ENCODE measurements around the gene BORCS6. TPM values are rescaled to one million over a fixed set of nuclear protein-coding genes. Genes with fewer than 3 reads are reported as not detected.

Gene BORCS6
- total RNA-seq, 4 donors from 2014 or later, result 12.6 to 22.6 (median 17.9) TPM

DNA sequence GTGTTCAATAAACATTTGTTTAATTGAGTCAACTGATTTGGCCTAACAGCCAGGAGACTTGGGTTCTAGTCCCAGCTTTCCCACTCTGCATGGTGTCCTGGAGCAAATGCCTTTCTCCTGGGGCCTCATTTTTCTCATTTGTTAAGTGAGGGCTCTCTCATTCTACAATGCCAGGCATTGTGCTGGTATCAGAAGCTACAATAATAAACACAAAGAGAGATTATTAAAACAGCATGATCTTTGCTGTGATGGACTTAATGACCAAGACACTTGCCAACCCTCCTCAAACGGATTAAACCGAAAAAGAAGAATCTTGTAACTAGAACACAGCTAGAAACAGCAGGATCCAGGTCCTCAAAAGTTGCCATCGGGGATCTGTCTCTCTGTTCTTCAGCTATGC lies 22.5 kb downstream of the BORCS6 start:
- Histone ChIP-seq H3K4me1 (peaks cover 0 to 19% (median 9%) of the 10 kb centered on the region in 4 donors), H3K4me3 (no peak overlapping the region), H3K36me3 (no peaks in the 10 kb centered on the region), H3K27ac (no peak overlapping the region), H3K9me3 (no peaks in the 10 kb centered on the region), H3K27me3 (no peaks in the 10 kb centered on the region)
- no peak for TF ChIP-seq POLR2A (IDR thresholded peaks at IDR 0.05)
- TF ChIP-seq, protein P1, sequence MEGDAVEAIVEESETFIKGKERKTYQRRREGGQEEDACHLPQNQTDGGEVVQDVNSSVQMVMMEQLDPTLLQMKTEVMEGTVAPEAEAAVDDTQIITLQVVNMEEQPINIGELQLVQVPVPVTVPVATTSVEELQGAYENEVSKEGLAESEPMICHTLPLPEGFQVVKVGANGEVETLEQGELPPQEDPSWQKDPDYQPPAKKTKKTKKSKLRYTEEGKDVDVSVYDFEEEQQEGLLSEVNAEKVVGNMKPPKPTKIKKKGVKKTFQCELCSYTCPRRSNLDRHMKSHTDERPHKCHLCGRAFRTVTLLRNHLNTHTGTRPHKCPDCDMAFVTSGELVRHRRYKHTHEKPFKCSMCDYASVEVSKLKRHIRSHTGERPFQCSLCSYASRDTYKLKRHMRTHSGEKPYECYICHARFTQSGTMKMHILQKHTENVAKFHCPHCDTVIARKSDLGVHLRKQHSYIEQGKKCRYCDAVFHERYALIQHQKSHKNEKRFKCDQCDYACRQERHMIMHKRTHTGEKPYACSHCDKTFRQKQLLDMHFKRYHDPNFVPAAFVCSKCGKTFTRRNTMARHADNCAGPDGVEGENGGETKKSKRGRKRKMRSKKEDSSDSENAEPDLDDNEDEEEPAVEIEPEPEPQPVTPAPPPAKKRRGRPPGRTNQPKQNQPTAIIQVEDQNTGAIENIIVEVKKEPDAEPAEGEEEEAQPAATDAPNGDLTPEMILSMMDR (IDR thresholded peaks at IDR 0.05), result no peak
- DNase-seq, result no peak

DNA sequence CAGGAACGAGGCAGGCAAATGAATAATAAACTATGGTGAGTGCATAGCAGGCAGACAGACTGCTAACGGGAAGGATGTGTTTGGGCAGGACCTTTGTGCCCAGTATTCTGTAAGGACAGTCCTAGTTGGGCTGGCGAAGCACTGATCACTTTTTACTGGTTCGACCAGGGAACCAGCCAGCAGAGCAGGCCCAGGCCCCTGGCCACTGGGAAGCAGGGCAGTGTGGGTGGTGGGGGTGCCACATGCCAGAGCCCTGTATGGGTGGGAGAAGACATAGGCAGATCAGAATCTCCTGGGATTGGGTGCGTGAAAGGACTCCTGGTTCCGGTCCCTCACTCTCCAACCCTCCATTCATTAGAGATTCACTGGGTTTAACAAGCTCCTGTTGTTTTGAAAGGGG lies 23.2 kb downstream of the BORCS6 start:
- TF ChIP-seq, protein P1 (IDR thresholded peaks at IDR 0.05), result no peak
- no peak for TF ChIP-seq POLR2A (IDR thresholded peaks at IDR 0.05)
- Histone ChIP-seq H3K36me3 (no peaks in the 10 kb centered on the region), H3K4me3 (no peak overlapping the region), H3K27me3 (no peaks in the 10 kb centered on the region), H3K4me1 (peaks cover under 1 to 22% (median 11%) of the 10 kb centered on the region in 4 donors), H3K27ac (no peak overlapping the region), H3K9me3 (no peaks in the 10 kb centered on the region)
- DNase-seq, result peak in 1 of 3 donors; percentile 11

DNA sequence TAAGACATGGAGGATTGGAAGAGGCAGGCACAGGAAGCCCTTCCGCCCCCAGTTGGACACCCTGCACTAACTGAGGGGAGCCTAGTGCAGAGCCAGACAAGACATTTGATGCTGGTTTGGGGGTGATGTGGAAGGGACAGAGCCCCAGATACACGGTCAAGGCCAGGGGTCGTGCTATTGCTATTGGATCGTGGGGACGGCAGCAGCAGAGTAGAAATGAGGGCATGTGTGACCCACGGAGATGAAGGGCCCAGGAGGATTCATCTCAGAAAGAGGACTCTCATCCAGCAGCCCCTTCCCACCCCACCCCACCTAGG lies 25.2 kb downstream of the BORCS6 start:
- DNase-seq, result peak in 1 of 3 donors; percentile 31
- peak overlapping the region; percentile 99 to 100 (median 100) for H3K27ac ChIP-seq
- TF ChIP-seq POLR2A (IDR thresholded peaks at IDR 0.05), result no peak
- TF ChIP-seq, protein P1 (IDR thresholded peaks at IDR 0.05), result no peak
- H3K9me3 ChIP-seq, result no peaks in the 10 kb centered on the region
- H3K36me3 ChIP-seq, result peaks cover 0 to 14% (median 0%) of the 10 kb centered on the region in 3 donors
- no peak overlapping the region for H3K4me3 ChIP-seq
- peaks cover 9 to 39% (median 16%) of the 10 kb centered on the region in 4 donors for H3K4me1 ChIP-seq
- no peaks in the 10 kb centered on the region for H3K27me3 ChIP-seq

DNA sequence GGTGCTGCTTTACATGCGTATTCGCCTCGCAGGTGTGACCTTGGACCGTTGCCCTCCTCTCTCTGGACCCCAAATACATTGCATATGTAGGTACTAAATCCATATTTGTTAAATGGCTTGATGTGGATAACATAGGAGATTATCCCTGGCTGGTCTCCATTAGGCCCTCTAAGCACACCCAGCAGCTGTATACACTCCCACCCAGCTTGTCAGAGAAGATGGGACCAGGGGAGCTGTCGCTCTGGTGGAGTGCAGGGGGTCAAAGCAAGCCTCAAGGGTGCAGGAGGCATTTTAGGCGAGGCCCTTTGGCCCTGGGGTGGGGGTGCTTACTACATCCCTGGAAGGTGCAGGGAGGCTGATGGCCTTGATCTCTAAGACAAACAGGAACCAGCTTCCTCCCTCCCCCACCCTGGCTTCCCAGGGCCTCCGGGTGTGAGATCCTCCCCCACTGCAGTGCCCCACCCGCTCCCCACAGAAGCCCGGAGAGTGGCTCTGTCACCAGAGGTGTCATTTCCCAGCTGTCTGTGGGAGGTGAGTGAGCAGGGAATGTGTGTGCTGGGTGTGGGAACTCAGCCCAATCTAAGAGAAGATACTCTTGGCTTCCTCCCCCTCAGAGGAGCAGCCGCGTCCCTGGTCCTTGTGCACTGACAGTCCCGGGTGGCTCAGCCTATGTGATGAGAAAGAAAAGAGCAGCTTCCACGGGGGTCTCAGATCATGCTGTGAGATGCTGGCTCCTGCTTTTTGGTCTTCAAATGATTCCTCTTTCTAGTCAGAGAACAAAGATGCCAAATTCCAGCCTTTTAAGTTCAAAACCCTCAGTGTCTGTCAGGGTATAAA lies 25.8 kb downstream of the BORCS6 start:
- Histone ChIP-seq H3K9me3 (no peaks in the 10 kb centered on the region), H3K36me3 (peaks cover 0 to 20% (median 0%) of the 10 kb centered on the region in 3 donors), H3K4me3 (peak overlapping the region in 1 of 4 donors; percentile 99), H3K4me1 (peaks cover 9 to 45% (median 16%) of the 10 kb centered on the region in 4 donors), H3K27ac (peak overlapping the region; percentile 99 to 100 (median 100)), H3K27me3 (no peaks in the 10 kb centered on the region)
- peak; percentile 77 to 93 (median 84) for DNase-seq
- TF ChIP-seq, protein P1 (IDR thresholded peaks at IDR 0.05), result no peak
- TF ChIP-seq POLR2A (IDR thresholded peaks at IDR 0.05), result no peak

DNA sequence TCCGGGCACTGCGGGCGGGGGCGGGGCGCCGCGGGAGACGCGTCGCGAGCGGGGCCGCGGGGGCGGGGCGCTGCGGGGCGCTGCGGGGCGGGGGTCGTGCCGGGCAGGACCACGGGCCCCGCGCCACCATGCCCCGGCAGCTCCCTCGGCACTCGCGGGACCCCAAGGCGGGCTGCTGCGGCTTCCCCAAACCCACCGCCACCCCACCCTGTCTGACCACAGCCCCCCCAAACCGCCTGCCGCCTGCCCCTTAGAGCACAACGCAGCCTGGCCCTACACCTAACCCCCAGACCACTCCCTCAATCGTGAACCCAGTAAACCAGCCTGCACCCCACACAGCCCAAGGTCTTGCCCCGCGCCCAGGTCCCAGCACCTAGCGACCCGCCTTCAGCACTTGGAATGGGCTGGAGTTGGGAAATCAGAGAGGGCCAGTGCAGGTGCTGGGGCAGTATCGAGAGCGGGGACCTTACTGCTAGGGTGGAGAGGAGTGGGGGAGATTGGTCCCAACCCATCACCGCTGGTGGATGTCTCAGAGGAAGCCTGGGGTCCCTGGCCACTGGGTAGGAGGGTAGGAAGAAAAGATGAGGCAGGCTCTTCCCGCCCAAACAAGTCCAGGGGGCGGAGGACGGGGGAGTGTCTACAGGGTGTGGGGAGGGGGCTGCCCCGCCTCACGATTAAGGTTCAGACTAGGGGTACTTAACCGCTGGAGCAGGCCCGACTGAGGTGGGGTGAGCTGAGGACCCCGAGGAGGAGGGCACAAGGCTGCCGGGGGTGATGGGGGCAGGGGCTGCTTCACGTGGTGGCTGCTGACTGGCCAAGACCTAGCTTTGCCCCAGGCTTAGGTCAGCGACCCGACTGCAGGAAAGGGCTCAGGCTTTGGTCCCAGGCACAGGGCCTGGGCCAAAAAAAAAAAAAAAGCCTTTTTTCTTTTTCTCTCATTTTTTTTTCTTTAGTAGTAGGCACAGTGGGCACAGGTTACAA lies 26.7 kb downstream of the BORCS6 start:
- peak in 1 of 3 donors; percentile 52 for DNase-seq
- peak overlapping the region; percentile 99 to 100 (median 100) for H3K4me3 ChIP-seq
- H3K9me3 ChIP-seq, result no peaks in the 10 kb centered on the region

More for the DNA sequence above, 26.7 kb downstream of the BORCS6 start:
- no peaks in the 10 kb centered on the region for H3K27me3 ChIP-seq
- peaks cover 9 to 53% (median 18%) of the 10 kb centered on the region in 4 donors for H3K4me1 ChIP-seq
- peaks cover 0 to 22% (median 0%) of the 10 kb centered on the region in 3 donors for H3K36me3 ChIP-seq
- no peak for TF ChIP-seq POLR2A (IDR thresholded peaks at IDR 0.05)
- TF ChIP-seq, protein P1 (IDR thresholded peaks at IDR 0.05), result no peak
- peak overlapping the region; percentile 99 to 100 (median 100) for H3K27ac ChIP-seq

Measured in Peyer's patch (tissue), 4 donors.